GM23248 (cell line): ENCODE results near the gene SYTL3. TPM values are rescaled to one million over a fixed set of nuclear protein-coding genes. Genes with fewer than 3 reads are reported as not detected.

Experiments used
- DNase-seq: peaks from one replicate; pipeline ENCODE4 v3.0.0-alpha.2; 2015
- H2AFZ ChIP-seq: fragments of 200-600 bp; sonication (generic); 2 replicates; pipeline ENCODE4 v1.6.1; 2016; ENCODE audit warnings: antibody characterized with exemption
- H3F3A ChIP-seq: fragments of 200-600 bp; sonication (generic); 2 replicates; pipeline ENCODE4 v1.6.1; 2016; ENCODE audit warnings: mild to moderate bottlenecking, antibody characterized with exemption, mixed run types; ENCODE audit not compliant: insufficient read depth
- H3K27ac ChIP-seq: fragments of 200-600 bp; sonication (generic); 2 replicates; pipeline ENCODE4 v1.5.1; 2016; ENCODE audit warnings: mild to moderate bottlenecking
- H3K27me3 ChIP-seq: fragments of 200-600 bp; sonication (generic); replicated peaks from 2 replicates; pipeline ENCODE4 v1.6.1; 2016; ENCODE audit warnings: mild to moderate bottlenecking; ENCODE audit not compliant: insufficient read depth
- H3K36me3 ChIP-seq: fragments of 200-600 bp; sonication (generic); 2 replicates; pipeline ENCODE4 v1.6.1; 2016; ENCODE audit warnings: low read depth, mild to moderate bottlenecking
- H3K4me1 ChIP-seq: fragments of 200-600 bp; sonication (generic); 2 replicates; pipeline ENCODE4 v1.6.1; 2016; ENCODE audit warnings: mild to moderate bottlenecking; ENCODE audit not compliant: insufficient read depth
- H3K4me2 ChIP-seq: fragments of 200-600 bp; sonication (generic); one replicate; pipeline ENCODE4 v1.6.1; 2016; ENCODE audit warnings: mild to moderate bottlenecking; ENCODE audit not compliant: unreplicated experiment
- H3K4me3 ChIP-seq: fragments of 200-600 bp; sonication (generic); 2 replicates; pipeline ENCODE4 v1.5.1; 2016; ENCODE audit warnings: mild to moderate bottlenecking
- H3K79me2 ChIP-seq: fragments of 200-600 bp; sonication (generic); 2 replicates; pipeline ENCODE4 v1.6.1; 2016; ENCODE audit warnings: mild to moderate bottlenecking; ENCODE audit not compliant: insufficient read depth
- H3K9ac ChIP-seq: fragments of 200-600 bp; sonication (generic); 2 replicates; pipeline ENCODE4 v1.6.1; 2016; ENCODE audit warnings: mild to moderate bottlenecking
- H3K9me2 ChIP-seq: fragments of 200-600 bp; sonication (generic); 2 replicates; pipeline ENCODE4 v1.6.1; 2016; ENCODE audit warnings: mixed run types, mild to moderate bottlenecking, moderate library complexity; ENCODE audit not compliant: insufficient read depth
- H3K9me3 ChIP-seq: fragments of 200-600 bp; sonication (generic); one replicate; pipeline ENCODE4 v1.6.1; 2017; ENCODE audit warnings: low read depth
- H4K20me1 ChIP-seq: fragments of 200-600 bp; sonication (generic); 2 replicates; pipeline ENCODE4 v1.6.0; 2016; ENCODE audit not compliant: insufficient read depth
- EZH2 ChIP-seq: fragments of 200-600 bp; sonication (generic); IDR thresholded peaks from 2 replicates; pipeline ENCODE4 v1.6.1; 2018; ENCODE audit warnings: antibody characterized with exemption, mild to moderate bottlenecking; ENCODE audit not compliant: insufficient read depth, poor library complexity, severe bottlenecking
- EZH2phosphoT487 ChIP-seq: fragments of 200-600 bp; sonication (generic); IDR thresholded peaks from 2 replicates; pipeline ENCODE4 v1.6.1; 2018; ENCODE audit warnings: antibody characterized with exemption, moderate library complexity, mild to moderate bottlenecking, low read depth; ENCODE audit not compliant: insufficient read depth
- WGBS, 2 experiments: methylation state at CpG; one replicate each; pipeline ENCODE4 v1.1.6; 2015 to 2017; ENCODE audit warnings: low lambda C conversion rate in 2 of 2, low coverage in 1 of 2; ENCODE audit errors: missing lambda C conversion rate in 2 of 2; 5-methylcytosine and 5-hydroxymethylcytosine counted together
- in situ Hi-C: fragments of 300-500 bp; cut with MboI; formaldehyde crosslinking; loops from 2 replicates; pipeline ENCODE4 v1.15.0; 2020
- polyA plus RNA-seq: library from polyadenylated mRNA; unstranded; fragments of >200 nt; fragmentation: Nextera tagmentation; extraction: Ambion mirVana; gene quantifications from 2 replicates; pipeline ENCODE4 v1.2.1, GENCODE V29; 2016
- total RNA-seq: library from RNA; depleted of rRNA; stranded (reverse); fragments of >200 nt; shearing (Covaris generic); gene quantifications from 2 replicates; pipeline ENCODE4 v1.2.3, GENCODE V29; 2014

SYTL3 gene
- total and polyA plus RNA-seq, 2 experiments from 2014 or later, result 2.1 to 2.3 TPM

GRCh38 chr6:158624684-158625682 is 24.9 kb upstream of the SYTL3 start:
- no peaks in the 10 kb centered on the region for H3K27me3 ChIP-seq
- 94 to 95% methylated on average over 25 of the region's 25 CpGs for WGBS, 2 experiments
- H3K4me3 ChIP-seq, result no peak overlapping the region
- H3K4me1 ChIP-seq, result no peaks in the 10 kb centered on the region
- no peak for DNase-seq
- H3K79me2 ChIP-seq, result no peaks in the 10 kb centered on the region
- 0 out of 2 replicates have a peak, but pooled peaks cover 3% of the 10 kb centered on the region for H3K36me3 ChIP-seq
- H3K27ac ChIP-seq, result no peak overlapping the region
- in situ Hi-C loops, result no loop called here
- H4K20me1 ChIP-seq, result no peaks in the 10 kb centered on the region
- no peak overlapping the region for H3K4me2 ChIP-seq
- no peaks in the 10 kb centered on the region for H3K9me2 ChIP-seq
- no peak overlapping the region for H2AFZ ChIP-seq
- TF ChIP-seq EZH2 (no peak), EZH2phosphoT487 (no peak)
- H3K9ac ChIP-seq, result no peak overlapping the region
- no peaks in the 10 kb centered on the region for H3K9me3 ChIP-seq
- H3F3A ChIP-seq, result peaks cover 5% of the 10 kb centered on the region; the same call in 1 of the 2 replicates

DNA sequence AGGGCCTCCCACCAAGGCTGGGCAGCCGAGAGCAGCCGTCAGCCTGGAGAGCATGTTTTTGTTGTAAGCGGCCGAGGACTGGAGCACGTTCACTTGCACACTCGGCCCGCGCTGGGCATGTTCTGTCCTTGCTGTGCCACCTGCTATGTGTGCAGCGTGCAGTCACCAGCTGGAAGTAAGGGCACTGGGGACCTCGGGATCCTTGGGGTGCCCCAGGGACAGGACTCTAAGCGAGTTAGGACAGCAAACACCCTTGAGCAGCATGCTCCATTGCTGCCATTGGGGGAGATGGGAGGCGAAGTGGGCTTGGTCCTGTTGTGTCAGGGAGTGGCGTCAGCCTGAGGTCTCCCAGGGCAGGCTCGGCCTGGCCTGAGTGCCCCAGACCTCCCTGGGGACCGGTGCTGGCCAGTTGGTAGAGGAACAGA is 24.0 kb upstream of the SYTL3 start:
- 84 to 89% methylated on average over 15 of the region's 15 CpGs for WGBS, 2 experiments
- Histone ChIP-seq H3K27ac (no peak overlapping the region), H3K36me3 (0 out of 2 replicates have a peak, but pooled peaks cover 4% of the 10 kb centered on the region), H3K4me2 (no peak overlapping the region), H2AFZ (no peak overlapping the region), H3K9me2 (no peaks in the 10 kb centered on the region), H3K9ac (no peak overlapping the region), H3K9me3 (no peaks in the 10 kb centered on the region), H3K27me3 (no peaks in the 10 kb centered on the region), H4K20me1 (no peaks in the 10 kb centered on the region), H3K4me1 (peaks cover 7% of the 10 kb centered on the region), H3K79me2 (no peaks in the 10 kb centered on the region), H3F3A (peaks cover 14% of the 10 kb centered on the region), H3K4me3 (no peak overlapping the region)
- TF ChIP-seq EZH2phosphoT487 (no peak), EZH2 (no peak)
- in situ Hi-C loops, result no loop called here
- DNase-seq, result no peak

DNA sequence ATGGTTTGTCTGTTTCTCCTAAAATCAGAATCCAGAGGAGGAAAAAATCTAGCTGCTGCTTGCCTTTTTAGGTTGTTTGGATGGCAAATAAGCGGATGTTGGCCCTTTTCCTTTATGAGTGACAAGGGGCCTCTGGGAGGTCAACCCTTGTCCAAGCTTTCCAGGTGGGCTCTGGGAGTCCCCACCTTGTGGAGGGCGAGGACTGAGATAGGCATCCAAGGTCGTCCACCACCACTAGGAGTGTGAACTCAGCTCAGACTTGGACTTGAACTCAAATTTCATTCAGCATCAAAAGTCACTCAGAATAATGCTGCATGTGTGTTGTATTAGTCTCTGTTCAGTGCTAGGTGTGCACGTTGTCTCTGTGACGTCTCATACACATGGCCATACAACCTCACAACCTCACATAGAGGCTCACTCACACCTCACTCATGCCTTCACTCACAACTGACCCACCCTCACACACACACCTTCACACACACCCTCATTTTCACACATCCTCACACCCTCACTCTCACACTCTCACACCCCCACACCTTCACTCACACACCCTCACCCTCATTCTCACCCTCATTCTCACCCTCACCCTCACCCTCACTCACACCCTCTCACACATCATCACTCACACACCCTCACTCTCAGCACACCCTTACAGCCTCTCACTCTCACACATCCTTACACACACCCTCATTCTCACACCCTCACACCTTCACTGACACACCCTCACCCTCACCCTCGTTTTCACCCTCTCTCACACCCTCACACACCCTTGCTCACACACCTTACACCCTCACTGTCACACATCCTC is 23.3 kb upstream of the SYTL3 start:
- 78 to 79% methylated on average over 6 of the region's 6 CpGs for WGBS, 2 experiments
- Histone ChIP-seq H3K27ac (no peak overlapping the region), H3K4me1 (peaks cover 14% of the 10 kb centered on the region), H3K36me3 (0 out of 2 replicates have a peak, but pooled peaks cover 4% of the 10 kb centered on the region), H3K9ac (no peak overlapping the region), H3K4me3 (no peak overlapping the region), H3K9me2 (no peaks in the 10 kb centered on the region), H2AFZ (no peak overlapping the region), H3K9me3 (no peaks in the 10 kb centered on the region), H3K4me2 (no peak overlapping the region), H3K27me3 (no peaks in the 10 kb centered on the region), H3K79me2 (no peaks in the 10 kb centered on the region), H4K20me1 (no peaks in the 10 kb centered on the region), H3F3A (peaks cover 21% of the 10 kb centered on the region)
- no peak for DNase-seq
- TF ChIP-seq EZH2phosphoT487 (no peak), EZH2 (no peak)
- in situ Hi-C loops, result no loop called here

GRCh38 chr6:158627168-158627939 is 22.5 kb upstream of the SYTL3 start:
- in situ Hi-C loops, result no loop called here
- peaks cover 28% of the 10 kb centered on the region for H3F3A ChIP-seq
- H3K27ac ChIP-seq, result no peak overlapping the region
- no peak overlapping the region for H2AFZ ChIP-seq
- TF ChIP-seq EZH2 (no peak), EZH2phosphoT487 (no peak)
- DNase-seq, result no peak
- H3K9me2 ChIP-seq, result no peaks in the 10 kb centered on the region
- peaks cover 22% of the 10 kb centered on the region for H3K4me1 ChIP-seq
- H4K20me1 ChIP-seq, result no peaks in the 10 kb centered on the region
- 0 out of 2 replicates have a peak, but pooled peaks cover 4% of the 10 kb centered on the region for H3K36me3 ChIP-seq
- H3K27me3 ChIP-seq, result no peaks in the 10 kb centered on the region
- H3K9ac ChIP-seq, result no peak overlapping the region
- no peaks in the 10 kb centered on the region for H3K9me3 ChIP-seq
- 94% methylated on average over 20 of the region's 20 CpGs for WGBS, 2 experiments
- H3K4me2 ChIP-seq, result no peak overlapping the region
- H3K4me3 ChIP-seq, result no peak overlapping the region
- H3K79me2 ChIP-seq, result no peaks in the 10 kb centered on the region
